Tibial nerve (tissue), 4 donors: ENCODE results near the gene BTLA. TPM values are rescaled to one million over a fixed set of nuclear protein-coding genes. Genes with fewer than 3 reads are reported as not detected.

Experiments used
- DNase-seq, 2 donors: peaks; one replicate each; pipeline ENCODE4 v3.0.0-alpha.2; 2019; ENCODE audit warnings: low spot score in 2 of 2
- H3K27ac ChIP-seq, 4 donors: fragments of 200-600 bp; sonication (generic) in 3 of 4; one replicate each; pipeline ENCODE4 v1.5.1; 2017 to 2019; ENCODE audit warnings: mild to moderate bottlenecking in 1 of 4
- H3K27me3 ChIP-seq, 2 donors: fragments of 200-600 bp; sonication (generic) in 1 of 2; one replicate each; pipeline versions ENCODE4 v1.5.1 to v1.6.0; 2017 to 2019
- H3K36me3 ChIP-seq, 3 donors: fragments of 200-600 bp; sonication (generic); one replicate each; pipeline ENCODE4 v1.5.1; 2018 to 2019
- H3K4me1 ChIP-seq, 4 donors: fragments of 200-600 bp; sonication (generic) in 3 of 4; one replicate each; pipeline ENCODE4 v1.5.1; 2017 to 2019
- H3K4me3 ChIP-seq, 4 donors: fragments of 200-600 bp; sonication (generic) in 3 of 4; one replicate each; pipeline ENCODE4 v1.5.1; 2017 to 2019; ENCODE audit warnings: mild to moderate bottlenecking in 1 of 4, moderate library complexity in 1 of 4
- H3K9me3 ChIP-seq, 4 donors: fragments of 200-600 bp; sonication (generic) in 3 of 4; one replicate each; pipeline ENCODE4 v1.5.1; 2017 to 2019
- EP300 ChIP-seq, 2 donors: sonication (generic); formaldehyde crosslinking; IDR thresholded peaks; one replicate each; pipeline ENCODE4 v1.6.1; 2017; ENCODE audit warnings: antibody characterized with exemption in 2 of 2, mild to moderate bottlenecking in 1 of 2
- POLR2A ChIP-seq, 2 donors: fragments of 450-650 bp; IDR thresholded peaks; one replicate each; pipeline ENCODE4 v1.6.1; 2017; ENCODE audit warnings: antibody characterized with exemption in 2 of 2, mild to moderate bottlenecking in 2 of 2, moderate library complexity in 2 of 2
- WGBS, 2 donors: methylation state at CpG; one replicate each; pipeline ENCODE4 v1.1.5; 2018; 5-methylcytosine and 5-hydroxymethylcytosine counted together
- total RNA-seq, 4 donors: library from RNA; depleted of rRNA; stranded (reverse); fragments of >200 nt; gene quantifications; one replicate each; pipeline ENCODE4 v1.1.0, GENCODE V29; 2016
- TF ChIP-seq, protein P1 (sequence below), 5 experiments: fragments of 200-600 bp in 3 of 5; fragments of 450-650 bp in 2 of 5; sonication (generic) in 3 of 5; IDR thresholded peaks; one replicate each; pipeline ENCODE4 v1.5.1; 2016 to 2019; ENCODE audit warnings: antibody characterized with exemption in 5 of 5, mild to moderate bottlenecking in 3 of 5, moderate library complexity in 2 of 5

The BTLA gene
- total RNA-seq, 4 donors from 2014 or later: 0.98 to 5.4 TPM; not detected in 2

DNA sequence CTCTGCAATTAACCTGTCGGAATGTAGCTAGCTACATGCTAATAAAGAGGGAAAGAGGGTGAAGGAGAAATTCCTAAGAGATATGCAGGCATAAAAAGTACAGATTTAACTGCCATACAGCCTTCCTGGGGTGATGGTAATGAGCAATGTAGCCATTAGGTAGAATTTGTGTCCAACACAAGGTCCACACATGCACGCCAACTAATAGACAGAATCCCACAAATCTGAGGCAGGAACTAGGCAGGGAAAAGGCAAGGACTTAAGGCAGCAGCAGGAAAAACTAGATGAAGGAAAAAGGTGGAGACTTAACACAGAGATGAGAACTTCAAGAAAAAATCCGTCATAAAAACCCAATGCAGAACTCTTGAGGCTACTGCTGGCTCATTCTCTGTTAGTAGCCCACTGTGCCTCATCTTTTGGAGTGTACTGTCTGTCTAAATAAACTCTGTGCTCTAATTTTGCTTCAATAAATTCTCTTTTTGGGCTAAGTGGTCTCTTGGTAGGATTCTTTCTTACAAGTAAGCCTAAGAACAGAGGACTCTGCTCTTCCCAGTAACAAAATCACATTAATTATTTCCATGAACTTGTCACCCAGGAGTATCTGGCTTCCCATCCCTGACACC, 81.5 kb downstream of the BTLA start:
- no peak overlapping the region for H3K27ac ChIP-seq
- no peaks in the 10 kb centered on the region for H3K36me3 ChIP-seq
- no peak for DNase-seq
- H3K4me1 ChIP-seq: no peaks in the 10 kb centered on the region
- H3K9me3 ChIP-seq: no peaks in the 10 kb centered on the region
- H3K27me3 ChIP-seq: no peaks in the 10 kb centered on the region
- WGBS, 2 donors: 84 to 85% methylated on average over 3 of the region's 3 CpGs
- TF ChIP-seq EP300 (IDR thresholded peaks at IDR 0.05) (no peak), POLR2A (IDR thresholded peaks at IDR 0.05) (no peak)
- no peak overlapping the region for H3K4me3 ChIP-seq

DNA sequence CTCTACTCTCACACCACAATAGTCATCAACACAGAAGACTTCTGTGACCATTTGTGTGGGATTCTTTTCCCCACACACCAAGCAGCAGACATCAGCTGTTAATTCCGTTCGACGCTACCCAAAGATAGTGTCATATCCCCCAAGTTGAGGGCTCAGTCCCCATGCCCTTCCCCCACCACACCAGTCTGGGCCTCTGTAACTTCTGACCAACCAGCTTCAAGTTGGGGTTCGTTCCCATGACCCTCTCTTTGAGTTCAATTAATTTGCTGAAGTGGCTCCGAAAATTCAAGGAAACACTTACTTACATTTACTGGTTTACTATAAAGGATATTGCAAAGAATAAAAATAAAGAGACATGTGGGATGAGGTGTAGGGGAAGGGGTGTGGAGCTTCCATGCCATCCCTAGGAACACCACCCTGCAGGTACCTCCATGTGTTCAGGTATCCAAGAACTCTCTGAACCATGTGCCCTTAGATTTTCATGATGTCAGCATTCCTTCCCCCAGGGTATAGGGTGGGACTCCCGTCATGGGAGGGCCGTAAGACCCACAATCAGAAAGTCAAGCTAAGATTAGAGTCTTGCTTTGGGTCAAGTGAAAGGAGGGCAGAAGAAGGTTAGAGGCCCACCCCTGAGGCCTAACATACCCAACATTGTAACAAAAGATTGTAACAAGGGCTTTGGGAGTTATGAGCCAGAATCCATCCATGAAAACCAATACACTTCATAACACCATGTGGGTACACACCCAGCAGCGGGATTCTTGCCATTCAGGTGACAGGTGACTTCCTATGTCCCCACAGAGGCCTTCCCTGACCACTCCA, 82.7 kb downstream of the BTLA start:
- Histone ChIP-seq H3K9me3 (no peaks in the 10 kb centered on the region), H3K4me1 (no peaks in the 10 kb centered on the region), H3K4me3 (no peak overlapping the region), H3K27me3 (no peaks in the 10 kb centered on the region), H3K27ac (no peak overlapping the region), H3K36me3 (no peaks in the 10 kb centered on the region)
- WGBS, 2 donors: 95 to 97% methylated on average over 8 of the region's 8 CpGs
- no peak for DNase-seq
- TF ChIP-seq POLR2A (IDR thresholded peaks at IDR 0.05): no peak
- TF ChIP-seq, protein P1, sequence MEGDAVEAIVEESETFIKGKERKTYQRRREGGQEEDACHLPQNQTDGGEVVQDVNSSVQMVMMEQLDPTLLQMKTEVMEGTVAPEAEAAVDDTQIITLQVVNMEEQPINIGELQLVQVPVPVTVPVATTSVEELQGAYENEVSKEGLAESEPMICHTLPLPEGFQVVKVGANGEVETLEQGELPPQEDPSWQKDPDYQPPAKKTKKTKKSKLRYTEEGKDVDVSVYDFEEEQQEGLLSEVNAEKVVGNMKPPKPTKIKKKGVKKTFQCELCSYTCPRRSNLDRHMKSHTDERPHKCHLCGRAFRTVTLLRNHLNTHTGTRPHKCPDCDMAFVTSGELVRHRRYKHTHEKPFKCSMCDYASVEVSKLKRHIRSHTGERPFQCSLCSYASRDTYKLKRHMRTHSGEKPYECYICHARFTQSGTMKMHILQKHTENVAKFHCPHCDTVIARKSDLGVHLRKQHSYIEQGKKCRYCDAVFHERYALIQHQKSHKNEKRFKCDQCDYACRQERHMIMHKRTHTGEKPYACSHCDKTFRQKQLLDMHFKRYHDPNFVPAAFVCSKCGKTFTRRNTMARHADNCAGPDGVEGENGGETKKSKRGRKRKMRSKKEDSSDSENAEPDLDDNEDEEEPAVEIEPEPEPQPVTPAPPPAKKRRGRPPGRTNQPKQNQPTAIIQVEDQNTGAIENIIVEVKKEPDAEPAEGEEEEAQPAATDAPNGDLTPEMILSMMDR (IDR thresholded peaks at IDR 0.05): no peak
- TF ChIP-seq EP300 (IDR thresholded peaks at IDR 0.05): no peak

DNA sequence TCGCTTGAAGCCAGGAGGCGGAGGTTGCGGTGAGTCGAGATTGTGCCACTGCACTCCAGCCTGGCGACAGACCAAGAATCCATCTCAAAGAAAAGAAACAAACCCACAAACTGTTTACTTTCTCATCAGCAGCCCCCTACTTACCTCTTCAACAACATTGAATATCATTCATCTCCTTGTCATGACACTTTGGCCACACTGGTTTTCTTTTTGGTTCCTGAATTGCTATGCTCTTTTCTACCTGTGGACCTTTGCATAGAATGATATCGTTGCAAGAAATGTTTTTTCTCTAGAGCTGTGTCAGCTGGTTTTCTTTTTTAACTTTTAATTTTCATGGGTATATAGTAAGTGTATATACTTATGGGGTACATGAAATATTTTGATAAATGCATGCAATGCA, 83.9 kb downstream of the BTLA start:
- DNase-seq: no peak
- no peaks in the 10 kb centered on the region for H3K36me3 ChIP-seq
- no peak overlapping the region for H3K4me3 ChIP-seq
- no peak for TF ChIP-seq POLR2A (IDR thresholded peaks at IDR 0.05)
- TF ChIP-seq, protein P1 (IDR thresholded peaks at IDR 0.05): no peak
- H3K27me3 ChIP-seq: no peaks in the 10 kb centered on the region
- H3K4me1 ChIP-seq: no peaks in the 10 kb centered on the region
- 94 to 96% methylated on average over 6 of the region's 6 CpGs for WGBS, 2 donors
- no peaks in the 10 kb centered on the region for H3K9me3 ChIP-seq
- H3K27ac ChIP-seq: no peak overlapping the region

Other genes with a start within 250 kb of the BTLA start
- gene SLC9C1, start 205.3 kb downstream of the BTLA start, total RNA-seq: not detected
- gene CD200, start 166.3 kb downstream of the BTLA start, total RNA-seq: 10 to 100 TPM in 2 of 4 donors, 1 to 10 TPM in 2; 4.5 to 12.6 (median 8.7) TPM
- 10 to 100 TPM; 37.0 to 83.7 (median 53.1) TPM for gene ATG3, start 62.5 kb upstream of the BTLA start, total RNA-seq
- 10 to 100 TPM; 19.0 to 30.4 (median 25.0) TPM for gene SLC35A5, start 62.6 kb upstream of the BTLA start, total RNA-seq
- 100 to 1,000 TPM in 1 of 4 donors, 10 to 100 TPM in 3; 19.4 to 129 (median 31.1) TPM for gene CCDC80, start 141.7 kb upstream of the BTLA start, total RNA-seq